ENCODE measurements around the gene ASIC4.

The ASIC4 gene

GRCh38 chr2:219537657-219538488 is 23.6 kb downstream of the ASIC4 start:
- DNase-seq: no peak

GRCh38 chr2:219538504-219538951 is 24.2 kb downstream of the ASIC4 start:
- no peak for DNase-seq

GRCh38 chr2:219538956-219539788 is 24.9 kb downstream of the ASIC4 start:
- no peak for DNase-seq

- DNase-seq: no peak
Measured at GRCh38 chr2:219539926-219540678, 25.8 kb downstream of the ASIC4 start.

- no peak for DNase-seq
Measured at GRCh38 chr2:219540784-219541504, 26.7 kb downstream of the ASIC4 start.

- DNase-seq: peak; percentile 72 to 85 (median 78)
Measured at GRCh38 chr2:219541611-219542180, 27.4 kb downstream of the ASIC4 start.

GRCh38 chr2:219542931-219543595 is 28.8 kb downstream of the ASIC4 start:
- peak in 1 of 3 donors; percentile 40 for DNase-seq

GRCh38 chr2:219543596-219544358 is 29.5 kb downstream of the ASIC4 start, which contains the start of the genes CHPF and TMEM198:
Gene CHPF (minus strand): TSS chr2:219543809. CDS start chr2:219543538, 271 bp downstream.
Gene TMEM198 (plus strand): TSS chr2:219544028. CDS start chr2:219544728, 700 bp downstream.
- peak; percentile 93 to 96 (median 96) for DNase-seq

- no peak for DNase-seq
Measured at GRCh38 chr2:219544567-219544966, 30.3 kb downstream of the ASIC4 start.

- DNase-seq: no peak
Measured at GRCh38 chr2:219545295-219545942, 31.1 kb downstream of the ASIC4 start.

GRCh38 chr2:219545943-219546352 is 31.7 kb downstream of the ASIC4 start:
- DNase-seq: no peak

- no peak for DNase-seq
Measured at GRCh38 chr2:219547621-219548020, 33.3 kb downstream of the ASIC4 start.

- DNase-seq: no peak
Measured at GRCh38 chr2:219548990-219549389, 34.7 kb downstream of the ASIC4 start.

- no peak for DNase-seq
Measured at GRCh38 chr2:219549619-219550018, 35.3 kb downstream of the ASIC4 start.

GRCh38 chr2:219551441-219552381 is 37.4 kb downstream of the ASIC4 start:
- peak; percentile 33 to 41 (median 34) for DNase-seq

- DNase-seq: peak; percentile 84 to 95 (median 91)
Measured at GRCh38 chr2:219552382-219553167, 38.3 kb downstream of the ASIC4 start.

GRCh38 chr2:219553168-219553417 is 38.8 kb downstream of the ASIC4 start:
- DNase-seq: no peak

- no peak for DNase-seq
Measured at GRCh38 chr2:219553463-219553963, 39.2 kb downstream of the ASIC4 start.
